ENCODE data around the gene ZC3H10. TPM values are rescaled to one million over a fixed set of nuclear protein-coding genes. Genes with fewer than 3 reads are reported as not detected.

ZC3H10 gene
- total and polyA plus RNA-seq, 2 experiments from 2014 or later = 2.7 to 3.0 TPM

- peak overlapping the region; percentile 94 for H3K4me2 ChIP-seq (ENCODE audit: unreplicated experiment)
- peaks cover 44% of the 10 kb centered on the region for H3K79me2 ChIP-seq (ENCODE audit: insufficient read depth)
- H3K27me3 ChIP-seq (replicated peaks; ENCODE audit: insufficient read depth) = no peaks in the 10 kb centered on the region
- peaks cover 21% of the 10 kb centered on the region for H3K4me1 ChIP-seq (ENCODE audit: insufficient read depth)
- peaks cover 21% of the 10 kb centered on the region for H3K36me3 ChIP-seq (ENCODE audit: low read depth)
- peak overlapping the region; percentile 94 for H2AFZ ChIP-seq
- no peaks in the 10 kb centered on the region for H4K20me1 ChIP-seq (ENCODE audit: insufficient read depth)
- in situ Hi-C loops (cut with MboI) = no loop called here
- H3F3A ChIP-seq (ENCODE audit: insufficient read depth) = peaks cover 8% of the 10 kb centered on the region; the same call in 1 of the 2 replicates
- no peaks in the 10 kb centered on the region for H3K9me2 ChIP-seq (ENCODE audit: insufficient read depth)
- H3K9me3 ChIP-seq (ENCODE audit: low read depth) = no peaks in the 10 kb centered on the region
- 1% methylated on average over 8 of the region's 8 CpGs for WGBS, 2 experiments (ENCODE audit: low coverage in 1 of 2, low lambda C conversion rate in 2 of 2, missing lambda C conversion rate in 2 of 2)
- H3K4me3 ChIP-seq = peak overlapping the region; percentile 90
- no peak for TF ChIP-seq EZH2phosphoT487 (IDR thresholded peaks at IDR 0.05; ENCODE audit: insufficient read depth, low read depth)
- TF ChIP-seq EZH2 (IDR thresholded peaks at IDR 0.05; ENCODE audit: insufficient read depth, poor library complexity, severe bottlenecking) = no peak
- H3K27ac ChIP-seq = no peak overlapping the region
- DNase-seq = no peak
- peak overlapping the region; percentile 90 for H3K9ac ChIP-seq
Observed at GRCh38 chr12:56103823-56104108, 14.3 kb upstream of the ZC3H10 start.

- H3K36me3 ChIP-seq (ENCODE audit: low read depth) = peaks cover 25% of the 10 kb centered on the region
- peak within 1 kb of the TSS; percentile 94 for H2AFZ ChIP-seq
- H3K9ac ChIP-seq = peak within 1 kb of the TSS; percentile 90
- peak within 1 kb of the TSS; percentile 99 for H3K4me2 ChIP-seq (ENCODE audit: unreplicated experiment)
- H3K27me3 ChIP-seq (replicated peaks; ENCODE audit: insufficient read depth) = no peaks in the 10 kb centered on the region
- peaks cover 45% of the 10 kb centered on the region for H3K79me2 ChIP-seq (ENCODE audit: insufficient read depth)
- in situ Hi-C loops (cut with MboI) = no loop called here
- no peak for TF ChIP-seq EZH2 (IDR thresholded peaks at IDR 0.05; ENCODE audit: insufficient read depth, poor library complexity, severe bottlenecking)
- TF ChIP-seq EZH2phosphoT487 (IDR thresholded peaks at IDR 0.05; ENCODE audit: insufficient read depth, low read depth) = no peak
- H4K20me1 ChIP-seq (ENCODE audit: insufficient read depth) = no peaks in the 10 kb centered on the region
- peak; percentile 100 for DNase-seq
- H3K9me2 ChIP-seq (ENCODE audit: insufficient read depth) = no peaks in the 10 kb centered on the region
- no peaks in the 10 kb centered on the region for H3K9me3 ChIP-seq (ENCODE audit: low read depth)
- H3K27ac ChIP-seq = peak within 1 kb of the TSS; percentile 61
- H3K4me3 ChIP-seq = peak within 1 kb of the TSS; percentile 90
- H3F3A ChIP-seq (ENCODE audit: insufficient read depth) = peaks cover 10% of the 10 kb centered on the region; the same call in 1 of the 2 replicates
- 1% methylated on average over 47 to 60 of the region's 60 CpGs for WGBS, 2 experiments (ENCODE audit: low coverage in 1 of 2, low lambda C conversion rate in 2 of 2, missing lambda C conversion rate in 2 of 2)
- peaks cover 21% of the 10 kb centered on the region for H3K4me1 ChIP-seq (ENCODE audit: insufficient read depth)
Observed at GRCh38 chr12:56104109-56104814, 13.8 kb upstream of the ZC3H10 start, which contains the start of gene PA2G4. Gene PA2G4, plus strand, starts transcription at chr12:56104559. Its CDS starts 179 bp downstream, at chr12:56104738.

GRCh38 chr12:56104815-56105608 lies 13.1 kb upstream of the ZC3H10 start:
- 2 to 3% methylated on average over 40 of the region's 40 CpGs for WGBS, 2 experiments (ENCODE audit: low coverage in 1 of 2, low lambda C conversion rate in 2 of 2, missing lambda C conversion rate in 2 of 2)
- H3K27me3 ChIP-seq (replicated peaks; ENCODE audit: insufficient read depth) = no peaks in the 10 kb centered on the region

GRCh38 chr12:56105609-56105902 lies 12.5 kb upstream of the ZC3H10 start:
- Histone ChIP-seq H3K4me1 (ENCODE audit: insufficient read depth) (peaks cover 21% of the 10 kb centered on the region), H3K27ac (no peak overlapping the region), H3K79me2 (ENCODE audit: insufficient read depth) (peaks cover 45% of the 10 kb centered on the region), H3K9ac (peak overlapping the region; percentile 90), H3K27me3 (replicated peaks; ENCODE audit: insufficient read depth) (no peaks in the 10 kb centered on the region), H3K4me3 (peak overlapping the region; percentile 90), H3K9me3 (ENCODE audit: low read depth) (no peaks in the 10 kb centered on the region), H3F3A (ENCODE audit: insufficient read depth) (peaks cover 23% of the 10 kb centered on the region), H3K36me3 (ENCODE audit: low read depth) (peaks cover 38% of the 10 kb centered on the region), H3K4me2 (ENCODE audit: unreplicated experiment) (peak overlapping the region; percentile 99), H3K9me2 (ENCODE audit: insufficient read depth) (no peaks in the 10 kb centered on the region), H4K20me1 (ENCODE audit: insufficient read depth) (no peaks in the 10 kb centered on the region), H2AFZ (no peak overlapping the region)
- no peak for DNase-seq
- WGBS, 2 experiments (ENCODE audit: low coverage in 1 of 2, low lambda C conversion rate in 2 of 2, missing lambda C conversion rate in 2 of 2) = 40 to 56% methylated on average over 2 of the region's 2 CpGs
- in situ Hi-C loops (cut with MboI) = no loop called here
- TF ChIP-seq EZH2phosphoT487 (IDR thresholded peaks at IDR 0.05; ENCODE audit: insufficient read depth, low read depth) (no peak), EZH2 (IDR thresholded peaks at IDR 0.05; ENCODE audit: insufficient read depth, poor library complexity, severe bottlenecking) (no peak)

More at GRCh38 chr12:56104815-56105608, 13.1 kb upstream of the ZC3H10 start:
- peaks cover 18% of the 10 kb centered on the region; the same call in 1 of the 2 replicates for H3F3A ChIP-seq (ENCODE audit: insufficient read depth)
- TF ChIP-seq EZH2phosphoT487 (IDR thresholded peaks at IDR 0.05; ENCODE audit: insufficient read depth, low read depth) (no peak), EZH2 (IDR thresholded peaks at IDR 0.05; ENCODE audit: insufficient read depth, poor library complexity, severe bottlenecking) (no peak)
- peak overlapping the region; percentile 61 for H3K27ac ChIP-seq
- peaks cover 21% of the 10 kb centered on the region for H3K4me1 ChIP-seq (ENCODE audit: insufficient read depth)
- H3K9ac ChIP-seq = peak overlapping the region; percentile 90
- no peaks in the 10 kb centered on the region for H3K9me3 ChIP-seq (ENCODE audit: low read depth)
- H2AFZ ChIP-seq = peak overlapping the region; percentile 94
- no peaks in the 10 kb centered on the region for H3K9me2 ChIP-seq (ENCODE audit: insufficient read depth)
- H3K79me2 ChIP-seq (ENCODE audit: insufficient read depth) = peaks cover 45% of the 10 kb centered on the region
- H4K20me1 ChIP-seq (ENCODE audit: insufficient read depth) = no peaks in the 10 kb centered on the region
- peak overlapping the region; percentile 90 for H3K4me3 ChIP-seq
- H3K36me3 ChIP-seq (ENCODE audit: low read depth) = peaks cover 32% of the 10 kb centered on the region
- peak; percentile 58 for DNase-seq
- in situ Hi-C loops (cut with MboI) = no loop called here
- H3K4me2 ChIP-seq (ENCODE audit: unreplicated experiment) = peak overlapping the region; percentile 99

Data from GM23248 (cell line).